Putamen (tissue), 1 donor: ENCODE results near the gene PPP1R3G.
"Not testable (repeated sequence)": the region's sequence is repeated elsewhere in the genome, so short reads cannot be mapped to it uniquely, and the experiment has no call there.

Source experiments
- DNase-seq: peaks from one replicate; pipeline ENCODE4 v3.0.0-alpha.2; 2016; ENCODE audit warnings: low spot score

PPP1R3G gene

DNA sequence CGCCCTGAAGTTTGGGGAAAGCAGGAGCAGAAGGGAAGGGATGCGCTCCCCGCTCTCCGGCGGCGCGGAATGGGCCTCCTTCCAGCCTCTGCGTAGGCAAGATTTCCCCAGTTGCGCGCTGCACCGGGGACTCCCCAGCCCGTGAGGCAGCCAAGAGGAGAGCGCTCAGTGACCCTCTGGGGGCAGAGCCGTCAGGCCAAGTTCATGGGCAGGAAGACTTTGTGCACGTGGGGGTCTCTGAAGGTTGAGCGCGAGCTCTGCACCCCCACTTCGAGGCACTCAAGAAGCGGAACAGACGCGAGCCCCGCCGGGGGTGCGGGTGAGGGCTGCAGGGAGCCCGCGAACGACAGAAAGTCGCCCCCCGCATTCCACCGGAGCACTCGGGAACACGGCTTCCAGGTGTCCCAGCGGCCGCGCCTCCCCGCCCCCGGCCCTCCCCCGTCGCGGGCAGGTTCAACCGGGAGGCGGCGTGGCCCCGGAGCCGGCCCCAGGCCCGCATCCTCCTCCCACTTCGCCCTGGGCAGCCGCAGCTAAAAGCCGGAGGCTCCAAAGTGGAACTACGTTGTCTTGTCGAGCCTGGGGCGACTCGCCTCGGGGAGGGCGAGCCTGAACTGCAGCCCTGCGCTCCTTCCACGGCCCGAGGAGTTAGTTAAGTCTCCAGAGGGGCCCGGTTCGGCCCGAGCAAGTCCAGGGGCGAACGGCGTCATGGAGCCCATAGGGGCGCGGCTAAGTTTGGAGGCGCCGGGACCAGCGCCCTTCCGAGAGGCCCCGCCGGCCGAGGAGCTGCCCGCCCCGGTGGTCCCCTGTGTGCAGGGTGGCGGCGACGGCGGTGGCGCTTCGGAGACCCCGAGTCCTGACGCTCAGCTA lies at the start of gene PPP1R3G:
Gene PPP1R3G, plus strand, starts transcription at position 561 of the 867 bp plus-strand sequence. Its CDS starts 145 bp downstream, at position 706.
- no peak for DNase-seq

DNA sequence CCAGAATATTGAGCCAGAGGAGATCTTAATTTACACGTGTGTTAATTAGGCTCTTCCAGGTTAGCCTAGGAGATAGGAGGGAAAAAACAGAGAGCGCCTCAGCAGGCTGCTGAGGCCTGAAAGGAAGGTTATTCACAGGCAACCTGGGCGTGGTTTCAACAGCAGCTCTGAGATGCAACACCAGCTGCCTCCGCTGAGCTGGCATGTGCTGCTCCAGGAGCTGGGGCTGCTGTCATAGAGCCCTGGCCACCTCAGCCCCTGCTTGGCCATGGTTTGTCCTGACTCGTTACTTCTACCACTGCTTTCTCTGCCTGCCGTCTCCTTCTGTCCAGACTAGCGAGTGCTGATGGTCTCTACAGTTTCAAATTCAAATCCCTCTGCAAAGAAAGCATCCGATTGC lies 48.9 kb upstream of the PPP1R3G start:
- no peak for DNase-seq

DNA sequence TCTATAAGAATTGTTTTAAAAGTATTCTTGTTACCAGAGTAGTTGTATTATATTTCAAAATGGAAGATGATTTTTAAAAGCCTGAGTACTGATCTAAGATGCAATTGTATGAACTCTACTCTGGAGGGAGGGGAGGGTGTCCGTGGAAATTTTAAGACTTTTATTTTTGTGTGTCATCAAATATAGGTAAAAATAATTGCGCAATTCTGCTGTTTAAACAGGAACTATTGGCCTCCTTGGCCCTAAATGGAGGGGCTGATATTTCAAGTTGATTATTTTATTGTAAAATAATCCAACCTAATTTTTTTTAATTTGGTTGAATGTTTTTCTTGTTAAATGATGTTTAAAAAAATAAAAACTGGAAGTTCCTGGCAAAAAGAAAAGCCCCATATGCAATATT lies 43.2 kb upstream of the PPP1R3G start:
- no peak for DNase-seq

DNA sequence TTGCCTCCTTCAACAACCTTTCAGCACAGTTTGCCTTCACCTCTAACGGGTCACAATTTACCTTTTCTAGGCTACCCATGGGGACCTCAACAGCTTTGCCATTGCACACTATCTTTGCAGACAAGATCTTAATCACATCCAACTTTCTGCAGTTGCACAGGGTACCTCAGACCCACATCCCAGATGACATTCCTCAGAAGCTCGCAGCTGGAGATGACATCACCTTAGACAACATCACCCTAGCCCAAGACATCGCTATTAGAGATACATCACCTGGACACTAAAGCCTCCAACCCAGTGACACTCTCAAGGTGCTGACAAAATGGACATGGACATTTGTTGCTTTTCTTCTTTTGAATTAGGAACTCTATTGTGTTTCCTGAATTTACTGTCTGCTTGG lies 42.7 kb upstream of the PPP1R3G start:
- DNase-seq, result no peak

DNA sequence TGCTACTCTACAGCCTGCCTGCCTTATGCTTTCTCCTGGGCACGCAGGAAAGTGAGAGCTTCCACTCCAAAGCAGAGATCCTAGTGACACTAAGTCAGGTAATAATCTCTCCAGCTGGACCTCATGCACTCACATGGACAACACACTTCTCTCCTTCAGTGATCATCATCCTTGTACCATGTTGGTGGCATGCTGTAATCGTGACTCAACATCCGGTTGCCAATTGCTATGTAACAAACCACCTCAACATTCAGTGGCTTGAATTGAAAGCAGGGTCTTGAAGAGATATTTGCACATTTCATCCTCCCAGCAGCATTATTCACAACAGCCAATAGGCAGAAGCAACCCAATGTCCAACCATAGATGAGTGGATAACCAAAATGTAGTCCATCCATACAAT lies 40.3 kb upstream of the PPP1R3G start:
- DNase-seq, result no peak

DNA sequence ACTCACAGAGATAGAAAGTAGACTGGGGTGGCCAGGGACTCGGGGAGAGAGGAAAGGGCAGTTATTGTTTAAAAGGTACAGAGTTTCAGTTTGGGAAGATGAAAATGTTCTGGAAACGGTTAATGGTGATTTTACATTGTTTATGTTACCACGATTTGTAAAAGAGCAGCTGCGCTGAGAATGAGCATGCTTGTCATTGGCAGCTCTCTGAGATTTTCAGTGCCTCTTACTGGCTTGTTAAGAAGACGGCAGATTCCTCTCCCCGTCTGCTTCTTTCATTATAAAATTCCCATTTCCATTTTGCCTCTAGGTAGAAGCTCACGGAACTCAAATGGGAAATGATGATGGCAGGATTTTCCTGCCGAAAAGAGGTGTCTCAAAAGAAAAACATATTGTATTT lies 39.7 kb upstream of the PPP1R3G start:
- DNase-seq, result no peak

DNA sequence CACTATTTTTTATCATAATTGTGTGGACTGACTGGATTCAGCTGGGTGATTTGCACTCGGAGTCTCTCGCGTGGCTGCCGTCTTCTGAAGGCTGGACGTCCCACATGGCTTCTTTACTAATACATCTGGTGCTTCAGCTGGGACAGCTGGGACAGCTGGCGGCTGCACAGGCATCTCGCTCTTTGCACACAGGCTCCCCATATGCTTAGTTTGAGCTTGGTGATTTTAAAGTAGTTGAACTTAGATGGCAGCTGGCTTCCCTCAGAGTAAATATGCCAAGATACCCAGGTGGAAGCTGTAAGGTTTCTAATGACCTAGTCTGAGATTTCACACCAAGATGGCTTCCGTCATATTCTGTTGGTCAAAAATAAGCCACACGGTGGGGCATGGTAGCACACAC lies 38.7 kb upstream of the PPP1R3G start:
- DNase-seq, result no peak

DNA sequence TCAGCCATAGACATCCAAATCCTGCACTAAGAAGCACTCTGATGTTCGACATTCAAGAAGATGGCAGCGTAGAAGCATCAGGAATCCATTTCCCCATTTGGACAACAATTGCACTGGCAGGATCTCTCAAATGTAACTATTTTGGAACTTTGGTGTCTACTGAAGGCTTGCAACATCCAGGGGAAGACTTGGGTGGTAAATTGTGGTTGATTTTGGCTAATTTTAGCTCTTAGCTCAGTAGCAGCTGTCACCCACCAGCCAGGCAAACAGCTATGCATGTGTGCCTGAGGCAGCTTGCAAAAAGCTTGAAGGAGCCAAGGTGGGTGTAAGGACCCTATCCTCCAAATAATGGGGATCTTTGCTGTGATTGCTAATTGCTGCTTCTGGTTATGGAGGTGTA lies 35.1 kb upstream of the PPP1R3G start:
- no peak for DNase-seq

DNA sequence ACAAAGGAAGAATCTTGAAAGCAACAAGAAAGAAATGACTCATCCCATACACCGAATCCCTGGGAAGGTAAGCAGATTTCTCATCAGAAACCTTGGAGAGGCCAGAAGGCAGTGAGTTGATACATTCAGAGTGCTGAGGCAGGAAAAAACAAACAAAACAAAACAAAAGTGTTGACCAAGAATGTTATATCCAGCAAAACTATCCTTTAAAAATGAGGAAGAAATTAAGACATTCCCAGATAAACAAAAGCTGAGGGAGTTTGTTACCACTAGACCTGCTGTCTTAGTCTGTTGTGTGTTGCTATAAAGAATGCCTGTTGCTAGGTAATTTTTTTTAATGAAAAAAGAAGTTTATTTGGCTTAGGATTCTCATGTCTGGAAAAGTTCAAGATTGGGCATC lies 33.7 kb upstream of the PPP1R3G start:
- DNase-seq, result no peak

DNA sequence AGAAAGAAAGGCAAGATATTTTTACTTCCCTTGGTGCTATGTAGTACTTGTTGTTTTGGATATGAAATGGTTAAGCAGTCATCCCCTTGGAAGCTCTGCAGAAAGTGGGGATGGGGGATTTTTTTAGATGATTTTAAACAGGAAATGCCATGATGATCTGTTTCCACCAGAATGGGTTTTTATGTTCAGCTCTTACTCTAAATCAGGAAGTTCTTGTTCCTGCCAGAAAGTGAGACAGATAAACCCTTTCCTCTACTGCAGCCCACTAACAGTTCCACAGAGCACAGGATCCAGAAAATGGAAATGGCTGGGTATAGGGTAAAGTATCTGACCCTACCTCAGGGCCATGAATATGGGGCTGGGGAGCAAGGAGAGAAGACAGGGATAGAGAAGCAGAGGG lies 32.1 kb upstream of the PPP1R3G start:
- no peak for DNase-seq

DNA sequence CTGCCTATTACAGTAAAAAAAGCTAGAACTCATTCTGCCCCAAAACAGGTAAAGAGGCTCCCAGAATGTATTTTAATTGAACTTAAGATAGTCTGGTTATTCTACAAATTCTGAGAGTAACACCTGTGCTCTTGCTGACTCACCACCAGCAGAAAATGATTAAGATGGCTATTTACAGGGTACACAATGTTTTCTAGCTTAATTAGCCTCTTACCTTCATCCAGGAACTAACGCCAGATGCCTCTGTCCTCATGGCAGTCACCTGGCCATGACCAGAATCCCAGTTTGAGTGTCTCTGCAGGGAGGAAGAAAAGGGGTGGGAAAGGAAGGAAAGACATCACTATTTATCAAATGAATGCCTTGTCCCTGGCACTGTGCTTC lies 31.3 kb upstream of the PPP1R3G start:
- no peak for DNase-seq

DNA sequence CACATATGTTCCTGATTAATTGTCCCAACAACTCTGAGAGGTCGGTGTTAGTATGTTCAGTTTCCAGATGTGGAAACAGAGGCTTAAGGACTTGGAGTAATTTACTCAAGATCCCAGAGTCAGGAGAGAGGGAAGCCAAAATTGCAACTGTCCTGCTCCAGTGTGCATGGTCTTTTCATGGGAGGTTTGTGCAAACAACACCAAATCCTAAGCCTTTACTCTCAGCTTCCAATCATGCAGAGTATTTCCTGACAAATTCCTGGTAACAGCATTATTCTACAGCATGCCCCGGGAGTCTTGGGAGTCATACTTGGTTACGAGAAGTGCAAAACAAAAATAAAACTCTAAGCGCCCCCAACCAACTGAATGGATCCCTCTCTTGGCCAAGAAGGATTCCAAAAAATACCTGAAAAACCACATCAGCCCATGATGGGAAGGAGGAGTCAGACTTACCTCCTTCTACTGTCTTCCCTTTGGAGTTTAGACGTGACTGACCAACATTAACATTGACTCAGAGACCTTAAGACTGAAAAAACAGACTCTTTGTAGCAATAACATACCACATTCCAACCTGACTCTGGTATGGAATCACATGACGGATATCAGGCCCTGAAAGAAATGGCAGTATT lies 30.8 kb upstream of the PPP1R3G start:
- DNase-seq, result no peak

DNA sequence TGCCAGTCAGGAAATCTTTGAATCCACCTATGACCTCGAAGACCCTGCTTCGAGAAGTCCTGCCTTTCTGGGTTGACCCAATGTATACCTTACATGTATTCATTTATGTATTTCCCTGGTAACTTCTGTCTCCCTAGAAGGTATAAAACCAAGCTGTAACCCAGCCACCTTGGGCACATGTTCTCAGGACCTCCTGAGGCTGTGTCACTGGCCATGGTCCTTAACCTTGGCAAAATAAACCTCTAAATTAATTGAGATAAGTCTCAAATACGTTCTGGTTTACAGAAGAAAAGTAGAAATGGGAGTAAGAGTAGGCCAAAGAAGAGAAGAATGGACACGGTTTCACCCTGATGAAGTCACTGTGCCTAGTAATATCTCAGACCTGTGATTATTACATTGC lies 30.0 kb upstream of the PPP1R3G start:
- DNase-seq, result no peak

DNA sequence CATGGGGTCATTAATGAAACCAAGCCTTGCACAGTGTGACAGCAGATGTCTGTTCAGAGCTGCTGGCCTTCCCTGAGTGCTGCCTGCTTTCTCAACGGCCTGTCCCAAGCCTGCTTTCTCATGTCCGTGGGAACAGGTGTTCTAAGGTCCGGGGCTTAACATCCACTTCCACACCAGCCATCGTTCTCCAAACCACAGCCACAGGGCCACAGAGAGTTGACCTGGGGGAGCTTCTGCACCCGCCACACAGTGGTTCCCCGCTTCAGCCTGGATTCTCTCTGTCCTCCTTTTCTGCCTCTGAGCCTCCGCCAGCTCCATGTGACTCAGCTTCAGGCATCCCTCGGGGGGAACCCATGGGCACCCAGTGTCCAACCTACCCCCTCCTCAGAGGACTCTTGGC lies 26.9 kb upstream of the PPP1R3G start:
- DNase-seq, result no peak

DNA sequence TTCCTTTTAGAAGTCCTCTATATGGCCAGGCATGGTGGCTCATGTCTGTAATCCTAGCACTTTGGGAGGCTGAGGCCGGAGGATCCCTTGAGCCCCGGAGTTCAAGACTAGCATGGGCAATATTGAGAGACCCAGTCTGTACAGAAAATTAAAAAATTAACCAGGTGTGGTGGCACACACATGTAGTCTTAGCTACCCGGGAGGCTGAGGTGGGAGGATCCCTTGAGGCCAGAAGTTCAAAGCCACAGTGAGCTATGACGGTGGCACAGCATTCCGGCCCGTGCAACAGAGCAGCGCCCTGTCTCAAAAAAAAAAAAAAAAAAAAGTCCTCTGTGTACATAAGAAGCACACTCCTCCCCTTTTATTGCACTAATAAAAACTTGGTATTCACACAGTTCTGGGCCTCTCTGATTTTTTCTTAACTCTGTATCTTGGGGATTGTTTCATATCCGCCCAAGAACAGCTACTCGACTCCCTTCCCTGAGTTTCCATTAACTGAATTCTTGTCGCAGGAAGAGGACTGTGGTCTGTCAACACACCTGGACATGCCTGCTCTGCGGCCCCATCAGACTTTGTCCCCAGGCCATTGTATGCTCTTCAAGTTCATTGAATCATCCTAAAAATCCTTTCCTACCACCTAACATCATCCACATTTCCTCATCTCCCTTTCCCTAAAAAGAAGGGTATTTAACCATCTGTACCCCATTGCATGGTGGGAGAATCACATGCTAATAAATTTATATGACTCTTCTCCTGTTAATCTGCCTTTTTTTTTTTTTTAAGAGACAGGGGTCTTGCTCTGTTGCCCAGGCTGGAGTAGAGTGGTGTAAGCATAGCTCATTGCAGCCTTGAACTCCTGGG lies 25.9 kb upstream of the PPP1R3G start:
- no peak for DNase-seq

DNA sequence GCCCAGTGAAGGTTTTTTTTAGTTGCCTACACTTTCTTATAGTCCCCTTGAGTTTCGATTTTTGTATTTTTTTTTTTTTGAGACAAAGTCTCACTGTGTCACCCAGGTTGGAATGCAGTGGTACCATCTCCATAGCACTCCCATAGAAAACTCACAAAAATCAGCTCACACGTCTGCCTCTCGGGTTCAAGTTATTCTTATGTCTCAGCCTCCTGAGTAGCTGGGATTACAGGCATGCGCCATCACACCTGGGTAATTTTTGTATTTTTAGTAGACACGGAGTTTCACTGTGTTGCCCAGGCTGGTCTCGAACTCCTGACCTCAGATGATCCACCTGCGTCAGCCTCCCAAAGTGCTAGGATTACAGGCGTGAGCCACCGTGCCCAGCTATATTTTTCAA lies 24.7 kb upstream of the PPP1R3G start:
- DNase-seq, result not testable (repeated sequence)

DNA sequence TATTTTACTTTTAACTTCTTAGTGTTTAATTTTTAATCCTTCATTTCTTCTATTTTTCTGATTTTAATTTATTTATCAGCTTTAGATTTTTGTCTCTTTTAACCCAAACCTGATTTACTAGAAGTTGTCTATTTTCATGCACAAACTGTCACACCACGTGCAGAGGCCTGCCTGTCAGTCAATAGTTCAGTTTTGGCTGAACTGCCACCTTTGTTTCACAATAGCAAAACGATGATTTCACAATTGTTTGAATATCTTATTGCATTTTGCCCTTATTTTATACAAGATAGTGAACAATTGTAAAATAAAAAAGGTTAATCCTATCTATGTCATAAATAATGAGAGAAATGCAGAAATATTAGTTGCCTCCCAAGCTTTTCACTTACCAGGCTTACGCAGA lies 24.0 kb upstream of the PPP1R3G start:
- DNase-seq, result no peak

DNA sequence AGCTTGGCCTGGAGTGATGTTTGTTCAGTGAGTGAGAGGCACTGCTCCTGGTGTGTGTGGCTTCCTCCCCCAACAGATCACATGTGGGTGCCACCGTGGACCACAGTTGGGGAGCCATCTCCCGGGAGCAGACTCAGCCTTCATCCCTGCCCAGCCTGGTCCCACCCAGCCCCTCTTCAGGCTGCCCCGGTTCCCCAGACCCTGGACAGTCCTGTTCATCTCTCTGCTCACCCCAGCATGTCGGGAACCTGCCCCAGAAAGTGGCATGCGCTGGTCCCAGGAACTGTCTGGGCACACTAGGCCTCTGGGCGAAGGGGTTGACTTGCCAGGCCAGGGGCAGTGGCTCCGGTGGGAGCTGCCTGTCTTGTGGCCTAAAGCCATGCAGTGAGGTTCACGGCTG lies 21.5 kb upstream of the PPP1R3G start:
- no peak for DNase-seq

DNA sequence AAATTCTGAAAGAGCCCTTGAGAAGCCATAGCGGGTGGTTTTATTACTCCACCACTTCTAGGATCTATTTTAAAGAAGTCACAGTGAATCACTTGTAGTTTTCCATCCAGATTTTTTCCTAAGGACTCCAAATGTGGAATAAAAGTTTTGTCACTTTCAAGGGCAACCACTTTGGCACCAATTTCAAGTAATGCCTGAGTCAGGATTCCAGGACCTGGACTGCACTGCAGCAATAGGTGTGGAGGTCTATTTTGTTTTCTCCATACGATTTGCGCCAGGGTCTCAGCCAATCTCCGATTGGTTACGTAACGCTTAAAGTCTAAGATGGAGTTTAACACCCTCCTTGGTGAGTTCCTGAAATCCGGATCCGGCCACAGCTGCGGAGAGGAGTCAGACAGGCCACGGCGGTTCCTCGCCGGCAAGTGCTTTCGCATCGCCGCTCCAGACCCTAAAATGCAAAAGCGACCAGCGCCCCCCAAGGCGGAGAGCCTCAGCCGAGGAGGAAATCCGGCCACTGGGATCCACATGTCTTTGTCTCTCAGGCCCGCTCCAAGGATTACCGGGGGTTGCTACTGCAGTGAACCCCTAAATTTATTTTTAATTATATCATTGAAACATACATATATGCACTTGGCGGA lies 18.6 kb upstream of the PPP1R3G start:
- no peak for DNase-seq

DNA sequence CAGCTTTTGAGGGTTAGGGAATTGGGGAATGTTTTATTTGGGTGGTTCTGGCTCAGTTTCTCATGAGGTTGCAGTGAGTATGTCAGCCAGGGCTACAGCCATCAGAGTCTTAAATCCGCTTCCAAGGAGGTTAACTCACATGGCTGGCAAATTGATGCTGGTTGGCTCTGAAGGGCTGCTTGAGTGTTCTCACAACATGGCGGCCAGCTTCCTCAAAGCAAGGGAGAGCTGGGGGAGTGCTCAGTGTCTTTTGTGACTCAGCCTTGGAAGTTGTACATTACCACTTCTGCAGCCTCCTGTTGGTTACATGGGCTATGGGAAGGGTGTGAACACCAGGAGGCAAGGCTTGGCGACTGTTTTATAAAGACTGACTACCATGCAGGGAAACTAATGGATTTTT lies 17.8 kb upstream of the PPP1R3G start:
- no peak for DNase-seq

DNA sequence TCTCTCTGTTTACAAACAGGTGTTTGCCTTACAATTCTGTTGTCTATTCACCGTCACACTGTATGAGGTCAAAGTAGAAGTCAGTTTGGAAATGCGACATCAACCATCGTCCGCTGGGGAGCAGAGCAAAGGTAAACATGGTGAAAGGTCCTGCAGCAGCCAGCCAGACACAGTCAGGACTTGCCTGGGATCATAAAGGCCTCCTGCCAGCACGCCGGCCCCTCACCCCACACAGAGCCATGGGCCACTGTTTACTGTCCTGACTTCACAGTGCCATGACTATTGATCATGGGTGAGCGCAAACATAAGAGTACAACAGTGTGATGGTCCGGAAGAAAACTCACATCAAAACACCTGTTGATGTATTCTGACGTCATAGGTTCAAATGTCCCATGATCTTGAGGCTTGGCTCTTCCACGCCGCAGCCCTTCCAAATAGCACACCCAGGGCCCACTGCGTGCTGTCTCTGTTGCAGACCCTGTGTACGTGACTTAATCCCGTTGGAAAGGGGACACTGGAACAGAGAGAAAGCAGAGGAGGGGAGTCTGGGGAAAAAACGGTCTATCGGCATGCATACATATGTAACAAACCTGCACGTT lies 16.9 kb upstream of the PPP1R3G start:
- no peak for DNase-seq

DNA sequence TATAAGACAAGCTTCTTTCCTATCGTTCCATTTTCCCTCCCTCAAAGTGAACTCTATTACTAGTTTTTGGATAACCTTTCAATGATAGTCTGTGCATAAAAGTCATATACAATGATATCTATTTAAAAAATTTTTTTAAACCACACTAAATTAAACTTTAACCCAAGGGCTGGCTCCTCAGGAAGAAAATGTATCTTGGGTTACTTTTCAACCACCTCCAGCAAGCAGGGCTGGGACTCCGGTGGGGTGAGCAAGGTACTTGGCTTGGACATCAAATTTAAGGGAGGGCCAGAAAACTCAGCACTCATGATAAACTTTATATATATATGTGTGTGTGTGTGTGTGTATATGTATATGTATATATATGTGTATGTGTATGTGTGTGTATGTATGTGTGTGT lies 13.9 kb upstream of the PPP1R3G start:
- DNase-seq, result no peak
